ENCODE results near the gene CERS6. TPM values are rescaled to one million over a fixed set of nuclear protein-coding genes. Genes with fewer than 3 reads are reported as not detected.

Gene CERS6
- total and polyA plus RNA-seq, 4 donors, result 4.2 to 20.4 (median 10.1) TPM

DNA sequence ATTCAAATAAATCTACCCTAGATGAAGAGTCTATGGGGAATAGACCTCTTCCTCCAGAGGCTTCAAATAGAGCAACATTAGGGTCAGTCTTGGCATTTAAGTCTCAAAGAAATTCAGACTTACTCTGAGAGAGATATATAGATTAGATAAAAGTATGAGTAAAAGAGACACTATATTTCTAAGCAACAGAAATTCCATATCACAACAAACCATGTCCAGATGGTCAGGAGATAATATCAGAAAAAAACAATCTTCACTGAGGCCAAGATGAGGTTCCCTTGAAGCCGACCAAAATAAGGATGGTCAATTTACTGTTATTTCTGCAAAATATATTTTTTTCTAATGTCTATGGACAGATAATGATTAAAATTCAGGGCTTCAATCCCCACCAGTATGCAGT lies 257.3 kb downstream of the CERS6 start:
- Histone ChIP-seq H3K4me1 (ENCODE audit: control insufficient read depth in 4 of 4, insufficient read depth in 4 of 4, low read length in 3 of 4) (peaks cover 0 to 3% (median under 1%) of the 10 kb centered on the region in 4 donors), H3K9ac (ENCODE audit: low read depth in 1 of 2, low read length in 2 of 2) (no peak overlapping the region), H3K4me3 (ENCODE audit: low read depth in 1 of 3, low read length in 3 of 3) (no peak overlapping the region), H3K36me3 (ENCODE audit: control insufficient read depth in 4 of 4, insufficient read depth in 3 of 4, low read depth in 1 of 4, low read length in 3 of 4) (no peaks in the 10 kb centered on the region), H3K27me3 (ENCODE audit: control insufficient read depth in 4 of 4, insufficient read depth in 4 of 4, low read length in 3 of 4) (no peaks in the 10 kb centered on the region), H3K9me3 (ENCODE audit: control insufficient read depth in 4 of 4, low read length in 3 of 4) (no peaks in the 10 kb centered on the region), H3K27ac (ENCODE audit: low read depth in 1 of 2, low read length in 2 of 2) (no peak overlapping the region)
- TF ChIP-seq RAD21 (IDR thresholded peaks at IDR 0.05) (no peak), YY1 (IDR thresholded peaks at IDR 0.05) (no peak), NR2F2 (IDR thresholded peaks at IDR 0.05) (no peak), HNF4A (conservative IDR thresholded peaks at IDR 0.05) (no peak), RXRA (IDR thresholded peaks at IDR 0.05) (no peak), JUND (IDR thresholded peaks at IDR 0.05) (no peak), FOXA1 (IDR thresholded peaks at IDR 0.05) (no peak), FOXA2 (IDR thresholded peaks at IDR 0.05) (no peak), HNF4G (IDR thresholded peaks at IDR 0.05) (no peak), EGR1 (IDR thresholded peaks at IDR 0.05; ENCODE audit: low read depth in 2 of 2) (no peak)
- TF ChIP-seq, protein P1, sequence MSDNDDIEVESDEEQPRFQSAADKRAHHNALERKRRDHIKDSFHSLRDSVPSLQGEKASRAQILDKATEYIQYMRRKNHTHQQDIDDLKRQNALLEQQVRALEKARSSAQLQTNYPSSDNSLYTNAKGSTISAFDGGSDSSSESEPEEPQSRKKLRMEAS (IDR thresholded peaks at IDR 0.05), result no peak
- TF ChIP-seq, protein P2, sequence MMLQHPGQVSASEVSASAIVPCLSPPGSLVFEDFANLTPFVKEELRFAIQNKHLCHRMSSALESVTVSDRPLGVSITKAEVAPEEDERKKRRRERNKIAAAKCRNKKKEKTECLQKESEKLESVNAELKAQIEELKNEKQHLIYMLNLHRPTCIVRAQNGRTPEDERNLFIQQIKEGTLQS (IDR thresholded peaks at IDR 0.05), result no peak
- TF ChIP-seq, protein P3, sequence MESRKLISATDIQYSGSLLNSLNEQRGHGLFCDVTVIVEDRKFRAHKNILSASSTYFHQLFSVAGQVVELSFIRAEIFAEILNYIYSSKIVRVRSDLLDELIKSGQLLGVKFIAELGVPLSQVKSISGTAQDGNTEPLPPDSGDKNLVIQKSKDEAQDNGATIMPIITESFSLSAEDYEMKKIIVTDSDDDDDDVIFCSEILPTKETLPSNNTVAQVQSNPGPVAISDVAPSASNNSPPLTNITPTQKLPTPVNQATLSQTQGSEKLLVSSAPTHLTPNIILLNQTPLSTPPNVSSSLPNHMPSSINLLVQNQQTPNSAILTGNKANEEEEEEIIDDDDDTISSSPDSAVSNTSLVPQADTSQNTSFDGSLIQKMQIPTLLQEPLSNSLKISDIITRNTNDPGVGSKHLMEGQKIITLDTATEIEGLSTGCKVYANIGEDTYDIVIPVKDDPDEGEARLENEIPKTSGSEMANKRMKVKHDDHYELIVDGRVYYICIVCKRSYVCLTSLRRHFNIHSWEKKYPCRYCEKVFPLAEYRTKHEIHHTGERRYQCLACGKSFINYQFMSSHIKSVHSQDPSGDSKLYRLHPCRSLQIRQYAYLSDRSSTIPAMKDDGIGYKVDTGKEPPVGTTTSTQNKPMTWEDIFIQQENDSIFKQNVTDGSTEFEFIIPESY (IDR thresholded peaks at IDR 0.05), result no peak
- TF ChIP-seq, protein P4, sequence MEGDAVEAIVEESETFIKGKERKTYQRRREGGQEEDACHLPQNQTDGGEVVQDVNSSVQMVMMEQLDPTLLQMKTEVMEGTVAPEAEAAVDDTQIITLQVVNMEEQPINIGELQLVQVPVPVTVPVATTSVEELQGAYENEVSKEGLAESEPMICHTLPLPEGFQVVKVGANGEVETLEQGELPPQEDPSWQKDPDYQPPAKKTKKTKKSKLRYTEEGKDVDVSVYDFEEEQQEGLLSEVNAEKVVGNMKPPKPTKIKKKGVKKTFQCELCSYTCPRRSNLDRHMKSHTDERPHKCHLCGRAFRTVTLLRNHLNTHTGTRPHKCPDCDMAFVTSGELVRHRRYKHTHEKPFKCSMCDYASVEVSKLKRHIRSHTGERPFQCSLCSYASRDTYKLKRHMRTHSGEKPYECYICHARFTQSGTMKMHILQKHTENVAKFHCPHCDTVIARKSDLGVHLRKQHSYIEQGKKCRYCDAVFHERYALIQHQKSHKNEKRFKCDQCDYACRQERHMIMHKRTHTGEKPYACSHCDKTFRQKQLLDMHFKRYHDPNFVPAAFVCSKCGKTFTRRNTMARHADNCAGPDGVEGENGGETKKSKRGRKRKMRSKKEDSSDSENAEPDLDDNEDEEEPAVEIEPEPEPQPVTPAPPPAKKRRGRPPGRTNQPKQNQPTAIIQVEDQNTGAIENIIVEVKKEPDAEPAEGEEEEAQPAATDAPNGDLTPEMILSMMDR (IDR thresholded peaks at IDR 0.05; ENCODE audit: low read depth, low read length, missing input control), result no peak
- TF ChIP-seq, protein P5, sequence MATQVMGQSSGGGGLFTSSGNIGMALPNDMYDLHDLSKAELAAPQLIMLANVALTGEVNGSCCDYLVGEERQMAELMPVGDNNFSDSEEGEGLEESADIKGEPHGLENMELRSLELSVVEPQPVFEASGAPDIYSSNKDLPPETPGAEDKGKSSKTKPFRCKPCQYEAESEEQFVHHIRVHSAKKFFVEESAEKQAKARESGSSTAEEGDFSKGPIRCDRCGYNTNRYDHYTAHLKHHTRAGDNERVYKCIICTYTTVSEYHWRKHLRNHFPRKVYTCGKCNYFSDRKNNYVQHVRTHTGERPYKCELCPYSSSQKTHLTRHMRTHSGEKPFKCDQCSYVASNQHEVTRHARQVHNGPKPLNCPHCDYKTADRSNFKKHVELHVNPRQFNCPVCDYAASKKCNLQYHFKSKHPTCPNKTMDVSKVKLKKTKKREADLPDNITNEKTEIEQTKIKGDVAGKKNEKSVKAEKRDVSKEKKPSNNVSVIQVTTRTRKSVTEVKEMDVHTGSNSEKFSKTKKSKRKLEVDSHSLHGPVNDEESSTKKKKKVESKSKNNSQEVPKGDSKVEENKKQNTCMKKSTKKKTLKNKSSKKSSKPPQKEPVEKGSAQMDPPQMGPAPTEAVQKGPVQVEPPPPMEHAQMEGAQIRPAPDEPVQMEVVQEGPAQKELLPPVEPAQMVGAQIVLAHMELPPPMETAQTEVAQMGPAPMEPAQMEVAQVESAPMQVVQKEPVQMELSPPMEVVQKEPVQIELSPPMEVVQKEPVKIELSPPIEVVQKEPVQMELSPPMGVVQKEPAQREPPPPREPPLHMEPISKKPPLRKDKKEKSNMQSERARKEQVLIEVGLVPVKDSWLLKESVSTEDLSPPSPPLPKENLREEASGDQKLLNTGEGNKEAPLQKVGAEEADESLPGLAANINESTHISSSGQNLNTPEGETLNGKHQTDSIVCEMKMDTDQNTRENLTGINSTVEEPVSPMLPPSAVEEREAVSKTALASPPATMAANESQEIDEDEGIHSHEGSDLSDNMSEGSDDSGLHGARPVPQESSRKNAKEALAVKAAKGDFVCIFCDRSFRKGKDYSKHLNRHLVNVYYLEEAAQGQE (IDR thresholded peaks at IDR 0.05), result no peak
- 97% methylated on average over 1 of the region's 1 CpG for WGBS
- DNase-seq (ENCODE audit: low spot score), result no peak

DNA sequence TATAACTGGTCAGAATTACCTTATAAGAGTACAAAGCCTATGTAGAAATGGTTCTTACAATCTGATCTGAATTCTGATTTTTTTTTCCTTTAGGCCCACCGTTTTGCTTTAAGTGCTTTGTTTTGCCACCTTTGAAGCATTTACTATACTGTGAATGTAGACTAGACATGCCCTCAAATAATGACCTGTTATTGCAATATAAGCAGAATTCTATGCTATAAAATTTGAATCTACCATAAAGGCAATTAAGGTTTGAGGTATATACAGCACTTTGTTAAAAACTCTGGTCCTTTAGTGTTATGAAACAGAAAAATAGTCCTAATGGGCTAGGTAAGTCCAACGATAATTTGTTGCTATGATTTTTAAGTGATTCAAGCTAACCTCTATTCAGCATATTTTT lies 259.8 kb downstream of the CERS6 start:
- WGBS, result 92% methylated on average over 2 of the region's 2 CpGs
- DNase-seq (ENCODE audit: low spot score), result no peak

More for the DNA sequence above, 259.8 kb downstream of the CERS6 start:
- TF ChIP-seq HNF4A (conservative IDR thresholded peaks at IDR 0.05) (no peak), TAF1 (conservative IDR thresholded peaks at IDR 0.05) (no peak), SP1 (IDR thresholded peaks at IDR 0.05) (no peak), RAD21 (IDR thresholded peaks at IDR 0.05) (no peak), NR2F2 (IDR thresholded peaks at IDR 0.05) (no peak), JUND (IDR thresholded peaks at IDR 0.05) (no peak), YY1 (IDR thresholded peaks at IDR 0.05) (no peak), GABPA (IDR thresholded peaks at IDR 0.05 in 1 of 2, conservative IDR thresholded peaks at IDR 0.05 in 1 of 2) (no peak)
- TF ChIP-seq, protein P4 (IDR thresholded peaks at IDR 0.05; ENCODE audit: low read depth, low read length, missing input control), result no peak
- TF ChIP-seq, protein P2 (IDR thresholded peaks at IDR 0.05), result no peak
- Histone ChIP-seq H3K36me3 (ENCODE audit: control insufficient read depth in 4 of 4, insufficient read depth in 3 of 4, low read depth in 1 of 4, low read length in 3 of 4) (peaks cover 0 to 2% (median 0%) of the 10 kb centered on the region in 4 donors), H3K27me3 (ENCODE audit: control insufficient read depth in 4 of 4, insufficient read depth in 4 of 4, low read length in 3 of 4) (no peaks in the 10 kb centered on the region), H3K9me3 (ENCODE audit: control insufficient read depth in 4 of 4, low read length in 3 of 4) (no peaks in the 10 kb centered on the region), H3K9ac (ENCODE audit: low read depth in 1 of 2, low read length in 2 of 2) (no peak overlapping the region), H3K4me1 (ENCODE audit: control insufficient read depth in 4 of 4, insufficient read depth in 4 of 4, low read length in 3 of 4) (no peaks in the 10 kb centered on the region), H3K27ac (ENCODE audit: low read depth in 1 of 2, low read length in 2 of 2) (no peak overlapping the region), H3K4me3 (ENCODE audit: low read depth in 1 of 3, low read length in 3 of 3) (no peak overlapping the region)

Measured in liver (tissue), 9 donors.